RWPE1 (cell line): ENCODE measurements around the gene POLG2.
A peak's percentile ranks its signal among the peaks of the same experiment; 100 is the strongest.

Source experiments
- CTCF ChIA-PET: fragments of 350-600 bp; sonication (Branson Sonifier 250); formaldehyde crosslinking; extraction: SDS; loops from one replicate; lab custom pipeline; 2021; lab: Yijun Ruan, JAX
- POLR2A ChIA-PET: fragments of 400-600 bp; formaldehyde crosslinking; extraction: SDS; loops from one replicate; lab custom pipeline; 2020; ENCODE audit warnings: antibody characterized with exemption; ENCODE audit not compliant: low non-redundant PET; lab: Yijun Ruan, JAX
- DNase-seq: peaks from one replicate; pipeline ENCODE4 v3.0.0; 2012; ENCODE audit warnings: low spot score
- H3K27ac ChIP-seq: fragments of 450-650 bp; 2 replicates; pipeline ENCODE4 v1.5.1; 2017
- CTCF ChIP-seq: fragments of 450-650 bp; conservative IDR thresholded peaks from 2 replicates; pipeline ENCODE4 v1.5.1; 2017; ENCODE audit warnings: low read depth, mild to moderate bottlenecking

The POLG2 gene

GRCh38 chr17:64449545-64449944 is 47.3 kb downstream of the POLG2 start:
- CTCF ChIA-PET: no interaction called here

GRCh38 chr17:64448665-64449512 is 48.0 kb downstream of the POLG2 start, which contains the start of gene MILR1:
Gene MILR1 (plus strand): TSS chr17:64449115. CDS start chr17:64449169, 54 bp downstream.
- ChIA-PET POLR2A (no interaction called here), CTCF (no interaction called here)
- TF ChIP-seq CTCF: no peak
- H3K27ac ChIP-seq: no peak within 1 kb of the TSS
- peak; percentile 39 for DNase-seq

More at GRCh38 chr17:64449545-64449944, 47.3 kb downstream of the POLG2 start:
- no peak overlapping the region for H3K27ac ChIP-seq
- DNase-seq: no peak
- POLR2A ChIA-PET: no interaction called here
- TF ChIP-seq CTCF: no peak

GRCh38 chr17:64447526-64447925 is 49.3 kb downstream of the POLG2 start:
- ChIA-PET POLR2A (no interaction called here), CTCF (no interaction called here)
- DNase-seq: no peak

GRCh38 chr17:64443086-64443760 is 53.6 kb downstream of the POLG2 start:
- no peak for TF ChIP-seq CTCF
- ChIA-PET POLR2A (no interaction called here), CTCF (interaction anchor here (0.6 to 1.2 kb wide), 2 partner anchors 14 to 489 kb away, joined by 3 read pairs; no protein-coding TSS in a partner anchor)
- peak overlapping the region; percentile 6; the same call in 1 of the 2 replicates for H3K27ac ChIP-seq
- peak; percentile 20 for DNase-seq

More at GRCh38 chr17:64447526-64447925, 49.3 kb downstream of the POLG2 start:
- H3K27ac ChIP-seq: no peak overlapping the region
- no peak for TF ChIP-seq CTCF

- POLR2A ChIA-PET: no interaction called here
- peak overlapping the region; percentile 6; the same call in 1 of the 2 replicates for H3K27ac ChIP-seq
- CTCF ChIA-PET: interaction anchor here (0.6 kb wide), 1 partner anchor 488 kb away, joined by 3 read pairs; no protein-coding TSS in a partner anchor
- no peak for DNase-seq
- TF ChIP-seq CTCF: no peak
These were observed 54.3 kb downstream of the POLG2 start for GRCh38 chr17:64442541-64442971.
